GM12892 (cell line): Measurements from ENCODE around the gene UGT2A2.

Source experiments
- POLR2A ChIP-seq: IDR thresholded peaks from 2 replicates; pipeline ENCODE4 v1.6.1; 2011; ENCODE audit warnings: low read depth, low read length, control low read depth
- POLR2AphosphoS5 ChIP-seq: IDR thresholded peaks from 2 replicates; pipeline ENCODE4 v1.6.1; 2011; ENCODE audit warnings: low read depth, low read length, control low read depth

DNA sequence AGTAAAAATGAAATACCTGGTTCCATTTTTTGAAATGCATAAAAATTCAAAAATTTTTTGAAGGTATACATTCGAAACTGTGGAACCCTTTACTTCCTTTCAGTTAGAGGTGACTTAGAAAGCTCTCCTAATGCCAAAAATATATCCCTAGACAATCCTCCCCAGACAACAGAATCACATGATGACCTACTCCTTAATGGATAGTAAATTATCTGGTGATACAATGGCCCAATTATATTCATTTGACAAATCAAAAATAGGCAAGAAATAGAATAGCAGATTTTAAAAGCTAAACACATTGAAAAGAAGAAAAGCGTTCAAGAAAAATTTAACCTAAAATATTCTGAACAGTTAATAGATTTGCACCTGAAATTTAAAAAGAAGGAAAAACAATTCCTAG is 3.5 kb upstream of the UGT2A2 start:
- TF ChIP-seq POLR2A = no peak
- TF ChIP-seq POLR2AphosphoS5 = no peak
